Suprapubic skin (tissue), 4 donors: ENCODE data around the gene GSC.

Experiments
- CTCF ChIP-seq, 2 donors: fragments of 200-600 bp in 1 of 2; fragments of 450-650 bp in 1 of 2; sonication (generic) in 1 of 2; IDR thresholded peaks; one replicate each; pipeline ENCODE4 v1.5.1; 2016 to 2019; ENCODE audit warnings: antibody characterized with exemption in 2 of 2, mild to moderate bottlenecking in 1 of 2, moderate library complexity in 1 of 2
- POLR2A ChIP-seq, 2 donors: fragments of 450-650 bp; IDR thresholded peaks; one replicate each; pipeline ENCODE4 v1.6.1; 2017; ENCODE audit warnings: antibody characterized with exemption in 2 of 2, mild to moderate bottlenecking in 2 of 2, moderate library complexity in 2 of 2
- POLR2AphosphoS5 ChIP-seq, 3 donors: sonication (generic); formaldehyde crosslinking; IDR thresholded peaks; one replicate each; pipeline ENCODE4 v1.6.1; 2017; ENCODE audit warnings: antibody characterized with exemption in 3 of 3

- TF ChIP-seq CTCF (IDR thresholded peaks at IDR 0.05) (no peak), POLR2AphosphoS5 (IDR thresholded peaks at IDR 0.05) (no peak), POLR2A (IDR thresholded peaks at IDR 0.05) (no peak)
These were observed 17.2 kb upstream of the GSC start for GRCh38 chr14:94787092-94787491.
